Neural cell (in vitro differentiated cells): ENCODE measurements around the gene ITGB2. TPM values are rescaled to one million over a fixed set of nuclear protein-coding genes. Genes with fewer than 3 reads are reported as not detected.

Experiments
- H2AFZ ChIP-seq: fragments of 200-600, 300-800 bp; sonication (generic), shearing (Covaris generic); 2 replicates; pipeline ENCODE4 v1.6.0; 2014; ENCODE audit warnings: low read depth, mild to moderate bottlenecking, antibody characterized with exemption, low read length, moderate library complexity
- H3F3A ChIP-seq: fragments of 200-600 bp; shearing (Covaris generic); 2 replicates; pipeline ENCODE4 v1.6.1; 2016; ENCODE audit warnings: mild to moderate bottlenecking, moderate library complexity, mixed read lengths, antibody characterized with exemption, low read length; ENCODE audit not compliant: insufficient read depth, poor library complexity, severe bottlenecking
- H3K27ac ChIP-seq: fragments of 200-600, 300-800 bp; sonication (generic), shearing (Covaris generic); 2 replicates; pipeline ENCODE4 v1.5.1; 2014; ENCODE audit warnings: mild to moderate bottlenecking, low read length, moderate library complexity
- H3K27me3 ChIP-seq: fragments of 300-800, 200-600 bp; sonication (generic), shearing (Covaris generic); 2 replicates; pipeline ENCODE4 v1.6.0; 2014; ENCODE audit warnings: mild to moderate bottlenecking, low read depth, low read length, moderate library complexity; ENCODE audit not compliant: insufficient read depth
- H3K36me3 ChIP-seq: fragments of 300-800, 200-600 bp; sonication (generic), shearing (Covaris generic); 2 replicates; pipeline ENCODE4 v1.5.1; 2014; ENCODE audit warnings: mild to moderate bottlenecking, antibody characterized with exemption, low read length, moderate library complexity; ENCODE audit not compliant: insufficient read depth
- H3K4me2 ChIP-seq: fragments of 300-800, 200-600 bp; sonication (generic), shearing (Covaris generic); 2 replicates; pipeline ENCODE4 v1.6.0; 2014; ENCODE audit warnings: mild to moderate bottlenecking, low read length
- H3K4me3 ChIP-seq: fragments of 300-800, 200-600 bp; sonication (generic), shearing (Covaris generic); 2 replicates; pipeline ENCODE4 v1.5.1; 2014; ENCODE audit warnings: mild to moderate bottlenecking, low read length, moderate library complexity
- H3K79me2 ChIP-seq: fragments of 200-600 bp; shearing (Covaris generic); replicated peaks from 2 replicates; pipeline ENCODE4 v1.6.0; 2014; ENCODE audit warnings: mild to moderate bottlenecking, low read length, moderate library complexity; ENCODE audit not compliant: insufficient read depth
- H3K9ac ChIP-seq: fragments of 300-800, 200-600 bp; sonication (generic), shearing (Covaris generic); 2 replicates; pipeline ENCODE4 v1.6.1; 2016; ENCODE audit warnings: mild to moderate bottlenecking, low read length, mixed read lengths
- H3K9me2 ChIP-seq: fragments of 200-600 bp; shearing (Covaris generic); 2 replicates; pipeline ENCODE4 v1.6.1; 2016; ENCODE audit warnings: mild to moderate bottlenecking, low read length, mixed read lengths; ENCODE audit not compliant: insufficient read depth
- H3K9me3 ChIP-seq: fragments of 200-600, 300-800 bp; sonication (generic), shearing (Covaris generic); 2 replicates; pipeline ENCODE4 v1.6.1; 2016; ENCODE audit warnings: mild to moderate bottlenecking, mixed run types, low read length, moderate library complexity, mixed read lengths
- H4K20me1 ChIP-seq: fragments of 200-600 bp; shearing (Covaris generic); 2 replicates; pipeline ENCODE4 v1.6.1; 2016; ENCODE audit warnings: mild to moderate bottlenecking, mixed run types; ENCODE audit not compliant: insufficient read depth
- EP300 ChIP-seq: fragments of 450-650 bp; conservative IDR thresholded peaks from 2 replicates; pipeline ENCODE4 v1.6.1; 2014; ENCODE audit warnings: antibody characterized with exemption, mild to moderate bottlenecking, moderate library complexity; ENCODE audit not compliant: poor library complexity, severe bottlenecking
- EZH2 ChIP-seq: fragments of 200-600, 300-800 bp; shearing (Covaris generic), sonication (generic); IDR thresholded peaks from 2 replicates; pipeline ENCODE4 v1.6.1; 2014; ENCODE audit warnings: antibody characterized with exemption, low read length, borderline replicate concordance, mild to moderate bottlenecking; ENCODE audit not compliant: insufficient read depth, poor library complexity, severe bottlenecking
- MXI1 ChIP-seq: fragments of 450-650 bp; conservative IDR thresholded peaks from 2 replicates; pipeline ENCODE4 v1.6.1; 2014; ENCODE audit warnings: antibody characterized with exemption, mild to moderate bottlenecking; ENCODE audit not compliant: poor library complexity, severe bottlenecking
- POLR2AphosphoS5 ChIP-seq: IDR thresholded peaks from 2 replicates; pipeline ENCODE4 v1.6.1; 2012
- RAD21 ChIP-seq: fragments of 450-650 bp; conservative IDR thresholded peaks from 2 replicates; pipeline ENCODE4 v1.6.1; 2014; ENCODE audit warnings: antibody characterized with exemption, mild to moderate bottlenecking, moderate library complexity
- SMC3 ChIP-seq: fragments of 450-650 bp; conservative IDR thresholded peaks from 2 replicates; pipeline ENCODE4 v1.6.1; 2014; ENCODE audit warnings: antibody characterized with exemption, mild to moderate bottlenecking, moderate library complexity; ENCODE audit not compliant: poor library complexity
- TAF1 ChIP-seq: IDR thresholded peaks from 2 replicates; pipeline ENCODE4 v1.6.1; 2012; ENCODE audit warnings: low read depth
- polyA plus RNA-seq: library from polyadenylated mRNA; depleted of rRNA; stranded (reverse); fragments of >200 nt; gene quantifications from 2 replicates; pipeline ENCODE4 v1.2.3, GENCODE V29; 2014
- TF ChIP-seq, protein P1 (sequence below): fragments of 450-650 bp; IDR thresholded peaks from 2 replicates; pipeline ENCODE4 v1.5.1; 2014; ENCODE audit warnings: antibody characterized with exemption, mild to moderate bottlenecking, moderate library complexity; ENCODE audit not compliant: poor library complexity, severe bottlenecking
- TF ChIP-seq, protein P2 (sequence below): IDR thresholded peaks from 2 replicates; pipeline ENCODE4 v1.6.1; 2012; ENCODE audit warnings: borderline replicate concordance

ITGB2 gene
- polyA plus RNA-seq, 1 donor from 2014 or later = not detected

DNA sequence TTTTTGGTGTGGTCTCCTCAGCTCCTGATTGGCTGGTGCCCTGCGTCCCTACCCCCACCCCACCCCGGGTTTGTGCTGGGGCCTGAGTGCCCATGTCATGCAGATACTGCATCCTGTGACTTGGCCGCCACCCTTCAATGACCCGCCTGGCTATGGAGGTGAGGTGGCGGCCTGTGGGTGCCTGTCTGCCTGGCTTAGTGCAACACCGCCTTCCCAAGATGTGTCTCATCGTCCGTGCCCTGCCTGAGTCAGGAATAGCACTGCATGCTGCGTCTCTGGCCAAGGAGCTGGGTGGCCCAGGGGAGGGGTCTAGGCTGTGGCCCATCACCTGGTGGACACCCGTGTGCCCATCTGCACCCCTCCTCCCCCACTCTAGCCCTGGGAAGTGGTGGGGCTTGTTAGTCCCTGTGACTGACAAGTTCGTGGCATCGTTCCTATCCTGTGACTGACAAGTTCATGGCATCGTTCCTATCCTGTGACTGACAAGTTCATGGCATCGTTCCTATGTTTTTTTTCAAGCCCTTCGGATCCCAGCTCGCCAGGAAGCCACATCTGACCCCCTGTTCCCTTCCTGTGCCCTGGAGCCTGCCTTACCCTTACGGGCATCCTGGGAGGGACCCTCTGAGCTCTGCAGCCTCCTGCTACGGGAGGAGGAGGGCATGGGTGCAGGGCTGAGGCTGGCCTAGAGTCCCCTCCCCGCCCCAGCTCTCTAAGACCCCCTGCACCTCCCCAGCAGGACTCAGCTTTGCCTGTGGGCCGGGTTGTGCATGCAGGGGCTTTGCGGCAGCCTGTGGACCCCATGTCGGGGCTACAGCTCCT is 26.6 kb upstream of the ITGB2 start:
- Histone ChIP-seq H3K9ac (no peak overlapping the region), H3K9me3 (no peaks in the 10 kb centered on the region), H3K79me2 (no peaks in the 10 kb centered on the region), H3F3A (no peaks in the 10 kb centered on the region), H4K20me1 (no peaks in the 10 kb centered on the region), H3K27ac (no peak overlapping the region), H2AFZ (no peak overlapping the region), H3K4me3 (no peak overlapping the region), H3K9me2 (no peaks in the 10 kb centered on the region), H3K4me2 (no peak overlapping the region), H3K36me3 (no peaks in the 10 kb centered on the region), H3K27me3 (no peaks in the 10 kb centered on the region)
- TF ChIP-seq TAF1 = no peak
- no peak for TF ChIP-seq MXI1
- TF ChIP-seq EZH2 = no peak
- TF ChIP-seq EP300 = no peak
- TF ChIP-seq, protein P1, sequence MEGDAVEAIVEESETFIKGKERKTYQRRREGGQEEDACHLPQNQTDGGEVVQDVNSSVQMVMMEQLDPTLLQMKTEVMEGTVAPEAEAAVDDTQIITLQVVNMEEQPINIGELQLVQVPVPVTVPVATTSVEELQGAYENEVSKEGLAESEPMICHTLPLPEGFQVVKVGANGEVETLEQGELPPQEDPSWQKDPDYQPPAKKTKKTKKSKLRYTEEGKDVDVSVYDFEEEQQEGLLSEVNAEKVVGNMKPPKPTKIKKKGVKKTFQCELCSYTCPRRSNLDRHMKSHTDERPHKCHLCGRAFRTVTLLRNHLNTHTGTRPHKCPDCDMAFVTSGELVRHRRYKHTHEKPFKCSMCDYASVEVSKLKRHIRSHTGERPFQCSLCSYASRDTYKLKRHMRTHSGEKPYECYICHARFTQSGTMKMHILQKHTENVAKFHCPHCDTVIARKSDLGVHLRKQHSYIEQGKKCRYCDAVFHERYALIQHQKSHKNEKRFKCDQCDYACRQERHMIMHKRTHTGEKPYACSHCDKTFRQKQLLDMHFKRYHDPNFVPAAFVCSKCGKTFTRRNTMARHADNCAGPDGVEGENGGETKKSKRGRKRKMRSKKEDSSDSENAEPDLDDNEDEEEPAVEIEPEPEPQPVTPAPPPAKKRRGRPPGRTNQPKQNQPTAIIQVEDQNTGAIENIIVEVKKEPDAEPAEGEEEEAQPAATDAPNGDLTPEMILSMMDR = no peak
- no peak for TF ChIP-seq POLR2AphosphoS5
- TF ChIP-seq SMC3 = no peak
- TF ChIP-seq RAD21 = no peak
- TF ChIP-seq, protein P2, sequence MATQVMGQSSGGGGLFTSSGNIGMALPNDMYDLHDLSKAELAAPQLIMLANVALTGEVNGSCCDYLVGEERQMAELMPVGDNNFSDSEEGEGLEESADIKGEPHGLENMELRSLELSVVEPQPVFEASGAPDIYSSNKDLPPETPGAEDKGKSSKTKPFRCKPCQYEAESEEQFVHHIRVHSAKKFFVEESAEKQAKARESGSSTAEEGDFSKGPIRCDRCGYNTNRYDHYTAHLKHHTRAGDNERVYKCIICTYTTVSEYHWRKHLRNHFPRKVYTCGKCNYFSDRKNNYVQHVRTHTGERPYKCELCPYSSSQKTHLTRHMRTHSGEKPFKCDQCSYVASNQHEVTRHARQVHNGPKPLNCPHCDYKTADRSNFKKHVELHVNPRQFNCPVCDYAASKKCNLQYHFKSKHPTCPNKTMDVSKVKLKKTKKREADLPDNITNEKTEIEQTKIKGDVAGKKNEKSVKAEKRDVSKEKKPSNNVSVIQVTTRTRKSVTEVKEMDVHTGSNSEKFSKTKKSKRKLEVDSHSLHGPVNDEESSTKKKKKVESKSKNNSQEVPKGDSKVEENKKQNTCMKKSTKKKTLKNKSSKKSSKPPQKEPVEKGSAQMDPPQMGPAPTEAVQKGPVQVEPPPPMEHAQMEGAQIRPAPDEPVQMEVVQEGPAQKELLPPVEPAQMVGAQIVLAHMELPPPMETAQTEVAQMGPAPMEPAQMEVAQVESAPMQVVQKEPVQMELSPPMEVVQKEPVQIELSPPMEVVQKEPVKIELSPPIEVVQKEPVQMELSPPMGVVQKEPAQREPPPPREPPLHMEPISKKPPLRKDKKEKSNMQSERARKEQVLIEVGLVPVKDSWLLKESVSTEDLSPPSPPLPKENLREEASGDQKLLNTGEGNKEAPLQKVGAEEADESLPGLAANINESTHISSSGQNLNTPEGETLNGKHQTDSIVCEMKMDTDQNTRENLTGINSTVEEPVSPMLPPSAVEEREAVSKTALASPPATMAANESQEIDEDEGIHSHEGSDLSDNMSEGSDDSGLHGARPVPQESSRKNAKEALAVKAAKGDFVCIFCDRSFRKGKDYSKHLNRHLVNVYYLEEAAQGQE = no peak

DNA sequence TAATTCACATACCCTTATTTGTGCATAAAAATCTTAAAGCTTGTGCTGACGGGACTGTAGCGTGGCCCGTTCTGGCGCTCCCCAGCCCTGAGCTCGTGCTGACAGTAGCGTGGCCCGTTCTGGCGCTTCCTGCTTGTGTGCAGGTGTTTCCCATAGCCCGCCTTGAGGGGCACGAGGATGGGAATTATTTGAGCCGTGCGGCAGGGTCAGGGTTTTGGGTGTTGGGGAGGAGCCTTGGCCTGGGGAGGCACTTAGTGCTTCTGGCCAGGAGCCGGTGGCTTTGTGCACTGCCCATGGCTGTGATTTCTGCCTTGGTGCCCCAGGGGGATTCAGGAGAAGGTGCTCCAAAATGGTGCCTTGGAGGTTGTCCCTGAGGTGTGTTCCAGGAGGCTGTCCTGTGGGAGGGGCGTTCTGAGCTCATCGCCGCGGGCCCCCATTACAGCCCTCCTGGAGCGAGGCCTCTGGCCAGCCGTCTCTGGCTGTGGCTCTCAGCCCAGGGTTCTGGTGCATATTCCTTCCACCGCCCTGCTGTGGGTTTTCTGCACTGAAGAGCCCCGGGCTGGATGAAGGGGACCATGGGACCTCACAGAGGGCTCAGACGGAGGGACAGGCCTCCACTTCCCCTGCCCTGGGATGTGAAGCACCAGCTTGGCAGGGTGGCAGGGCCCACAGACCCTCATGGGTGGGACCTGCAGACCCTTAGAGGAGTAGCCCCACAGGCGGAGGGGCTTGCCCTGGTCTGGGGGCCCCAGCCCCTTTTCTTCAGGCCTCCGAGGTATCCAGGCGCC is 25.7 kb upstream of the ITGB2 start:
- TF ChIP-seq MXI1 (no peak), POLR2AphosphoS5 (no peak), SMC3 (no peak), TAF1 (no peak), RAD21 (no peak), EZH2 (no peak), EP300 (no peak)
- TF ChIP-seq, protein P2 = no peak
- TF ChIP-seq, protein P1 = no peak
- no peak overlapping the region for H3K9ac ChIP-seq
- H2AFZ ChIP-seq = no peak overlapping the region
- no peak overlapping the region for H3K4me3 ChIP-seq
- H3K27me3 ChIP-seq = no peaks in the 10 kb centered on the region
- H3K4me2 ChIP-seq = no peak overlapping the region
- H3K36me3 ChIP-seq = no peaks in the 10 kb centered on the region
- no peaks in the 10 kb centered on the region for H4K20me1 ChIP-seq
- H3K9me3 ChIP-seq = no peaks in the 10 kb centered on the region
- H3K27ac ChIP-seq = no peak overlapping the region
- H3K79me2 ChIP-seq = peaks cover 4% of the 10 kb centered on the region
- H3K9me2 ChIP-seq = no peaks in the 10 kb centered on the region
- H3F3A ChIP-seq = no peaks in the 10 kb centered on the region
